ES-I3 (cell line): Measurements from ENCODE around the gene SLFN14.
A peak's percentile ranks its signal among the peaks of the same experiment; 100 is the strongest.

ENCODE experiments used
- H3K36me3 ChIP-seq: 2 replicates; pipeline ENCODE4 v1.6.1; 2013; ENCODE audit warnings: mild to moderate bottlenecking, low read length, control low read depth, moderate library complexity; ENCODE audit not compliant: insufficient read depth
- H3K4me1 ChIP-seq: 2 replicates; pipeline ENCODE4 v1.6.1; 2013; ENCODE audit warnings: mild to moderate bottlenecking, control low read depth, low read length; ENCODE audit not compliant: insufficient read depth
- H3K9ac ChIP-seq: 2 replicates; pipeline ENCODE4 v1.6.1; 2013; ENCODE audit warnings: low read depth, mild to moderate bottlenecking, low read length, moderate library complexity
- H3K9me3 ChIP-seq: 2 replicates; pipeline ENCODE4 v1.6.1; 2013; ENCODE audit warnings: mild to moderate bottlenecking, low read length, moderate library complexity; ENCODE audit not compliant: control insufficient read depth, insufficient read depth

Gene SLFN14

GRCh38 chr17:35560703-35561102 lies at the start of gene SLFN14:
SLFN14 (minus strand) TSS chr17:35560819; CDS start chr17:35558062, 2,757 bp downstream.
- Histone ChIP-seq H3K9ac (no peak within 1 kb of the TSS), H3K36me3 (no peaks in the 10 kb centered on the region)

DNA sequence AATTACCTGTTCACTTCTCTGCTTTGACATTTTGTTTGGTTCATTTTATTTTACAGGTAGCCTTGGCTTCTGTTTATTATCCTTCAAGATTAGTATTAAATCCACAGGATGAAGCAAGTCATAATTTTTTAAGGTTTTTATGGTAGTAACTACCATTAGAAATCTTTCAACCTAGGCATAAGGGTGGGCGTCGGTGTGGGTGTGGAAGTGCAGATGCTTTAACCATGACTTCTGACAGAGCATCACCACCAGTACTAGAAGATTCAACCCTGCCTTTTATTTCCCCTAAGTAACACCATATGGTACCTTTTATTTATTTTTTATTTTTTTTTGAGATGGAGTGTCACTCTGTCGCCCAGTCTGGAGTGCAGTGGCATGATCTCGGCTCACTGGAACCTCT lies 49.2 kb upstream of the SLFN14 start:
- no peaks in the 10 kb centered on the region for H3K4me1 ChIP-seq
- no peak overlapping the region for H3K9ac ChIP-seq
- H3K36me3 ChIP-seq: peaks cover 16% of the 10 kb centered on the region
- H3K9me3 ChIP-seq: no peaks in the 10 kb centered on the region

More at GRCh38 chr17:35560703-35561102, at the start of gene SLFN14:
- no peaks in the 10 kb centered on the region for H3K9me3 ChIP-seq
- no peaks in the 10 kb centered on the region for H3K4me1 ChIP-seq

GRCh38 chr17:35607239-35607847 lies 46.7 kb upstream of the SLFN14 start:
- Histone ChIP-seq H3K4me1 (no peaks in the 10 kb centered on the region), H3K36me3 (peaks cover 16% of the 10 kb centered on the region), H3K9ac (no peak overlapping the region), H3K9me3 (no peaks in the 10 kb centered on the region)

DNA sequence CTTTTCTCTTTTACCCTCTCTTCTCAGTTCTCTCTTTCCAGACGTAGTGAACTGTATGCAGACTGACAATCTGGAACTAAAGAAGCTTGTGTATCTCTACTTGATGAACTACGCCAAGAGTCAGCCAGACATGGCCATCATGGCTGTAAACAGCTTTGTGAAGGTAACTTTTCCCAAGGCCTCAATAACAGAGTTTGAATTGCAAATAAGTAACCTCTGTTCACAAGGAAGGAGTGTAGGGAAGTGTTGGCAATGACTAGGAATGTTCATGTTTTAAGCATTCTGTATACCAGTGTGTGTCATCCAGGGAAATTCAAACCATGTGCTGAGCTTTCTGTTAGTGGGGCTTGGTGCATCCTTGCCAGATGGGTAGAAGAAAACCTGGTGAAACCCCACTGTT lies 45.1 kb upstream of the SLFN14 start:
- Histone ChIP-seq H3K4me1 (no peaks in the 10 kb centered on the region), H3K9me3 (no peaks in the 10 kb centered on the region), H3K36me3 (peaks cover 16% of the 10 kb centered on the region), H3K9ac (no peak overlapping the region)

- Histone ChIP-seq H3K4me1 (no peaks in the 10 kb centered on the region), H3K9me3 (no peaks in the 10 kb centered on the region), H3K36me3 (peaks cover 14% of the 10 kb centered on the region), H3K9ac (no peak overlapping the region)
Measured at GRCh38 chr17:35603674-35604073, 43.1 kb upstream of the SLFN14 start.

DNA sequence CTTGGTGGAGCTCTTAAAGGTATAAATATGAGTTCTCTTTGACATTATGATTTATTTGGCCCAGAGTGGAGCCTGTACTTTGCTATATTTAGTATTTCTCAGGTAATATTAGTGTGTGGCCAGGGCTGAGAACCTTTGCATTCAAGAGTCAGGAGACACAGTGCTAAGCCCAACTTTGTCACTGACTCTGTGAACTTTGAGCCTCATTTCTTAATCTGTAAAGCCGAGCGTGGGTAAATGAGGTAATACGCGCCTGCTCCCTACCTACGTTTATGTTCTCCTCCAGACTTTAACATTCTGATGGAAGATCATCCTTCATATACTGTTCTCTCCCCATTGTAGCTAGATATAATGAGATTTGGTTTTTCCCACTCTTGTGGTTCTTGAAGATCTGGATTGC lies 37.0 kb upstream of the SLFN14 start:
- Histone ChIP-seq H3K9me3 (no peaks in the 10 kb centered on the region), H3K4me1 (no peaks in the 10 kb centered on the region), H3K9ac (no peak overlapping the region), H3K36me3 (peaks cover 13% of the 10 kb centered on the region)

GRCh38 chr17:35596530-35597233 lies 36.1 kb upstream of the SLFN14 start:
- H3K9me3 ChIP-seq: no peaks in the 10 kb centered on the region
- H3K36me3 ChIP-seq: peaks cover 13% of the 10 kb centered on the region
- H3K9ac ChIP-seq: no peak overlapping the region

GRCh38 chr17:35596072-35596471 lies 35.5 kb upstream of the SLFN14 start:
- Histone ChIP-seq H3K4me1 (no peaks in the 10 kb centered on the region), H3K9ac (no peak overlapping the region), H3K9me3 (no peaks in the 10 kb centered on the region), H3K36me3 (peaks cover 13% of the 10 kb centered on the region)

More at GRCh38 chr17:35596530-35597233, 36.1 kb upstream of the SLFN14 start:
- no peaks in the 10 kb centered on the region for H3K4me1 ChIP-seq

DNA sequence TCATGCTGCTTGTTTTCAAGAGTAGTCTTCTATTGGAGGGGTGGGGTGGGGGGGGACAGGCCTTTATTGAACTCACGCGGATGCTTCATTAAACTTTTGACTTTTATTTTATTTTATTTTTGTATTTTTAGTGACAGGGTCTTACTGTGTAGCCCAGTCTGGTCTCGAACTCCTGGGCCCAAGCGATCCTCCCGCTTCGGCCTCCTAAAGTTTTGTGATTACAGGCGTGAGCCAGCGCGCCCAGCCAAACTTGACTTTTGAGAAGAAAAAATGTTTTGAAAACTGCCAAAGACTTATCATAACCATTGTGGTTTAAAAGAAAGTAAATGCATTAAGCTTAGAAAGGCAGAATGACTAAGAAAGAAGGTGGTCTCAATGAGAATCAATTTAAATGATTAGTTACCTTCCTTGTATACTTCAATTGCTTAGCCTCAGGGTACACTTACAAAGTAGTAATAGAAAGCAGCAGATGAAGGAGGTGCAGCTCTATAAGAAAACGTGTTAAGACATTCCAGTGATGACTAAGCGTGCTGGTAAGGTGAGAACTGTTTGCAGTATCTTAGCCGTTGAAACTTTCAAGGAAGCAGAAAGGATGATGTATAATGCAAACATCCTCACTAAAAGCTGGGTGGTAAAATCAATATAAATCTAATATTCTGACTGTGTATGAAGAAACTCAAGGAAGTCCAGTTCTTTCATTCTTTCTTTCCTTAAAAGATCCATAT lies 27.7 kb upstream of the SLFN14 start:
- H3K9ac ChIP-seq: peak overlapping the region; percentile 98
- peaks cover 12% of the 10 kb centered on the region for H3K4me1 ChIP-seq
- H3K9me3 ChIP-seq: no peaks in the 10 kb centered on the region
- H3K36me3 ChIP-seq: no peaks in the 10 kb centered on the region

DNA sequence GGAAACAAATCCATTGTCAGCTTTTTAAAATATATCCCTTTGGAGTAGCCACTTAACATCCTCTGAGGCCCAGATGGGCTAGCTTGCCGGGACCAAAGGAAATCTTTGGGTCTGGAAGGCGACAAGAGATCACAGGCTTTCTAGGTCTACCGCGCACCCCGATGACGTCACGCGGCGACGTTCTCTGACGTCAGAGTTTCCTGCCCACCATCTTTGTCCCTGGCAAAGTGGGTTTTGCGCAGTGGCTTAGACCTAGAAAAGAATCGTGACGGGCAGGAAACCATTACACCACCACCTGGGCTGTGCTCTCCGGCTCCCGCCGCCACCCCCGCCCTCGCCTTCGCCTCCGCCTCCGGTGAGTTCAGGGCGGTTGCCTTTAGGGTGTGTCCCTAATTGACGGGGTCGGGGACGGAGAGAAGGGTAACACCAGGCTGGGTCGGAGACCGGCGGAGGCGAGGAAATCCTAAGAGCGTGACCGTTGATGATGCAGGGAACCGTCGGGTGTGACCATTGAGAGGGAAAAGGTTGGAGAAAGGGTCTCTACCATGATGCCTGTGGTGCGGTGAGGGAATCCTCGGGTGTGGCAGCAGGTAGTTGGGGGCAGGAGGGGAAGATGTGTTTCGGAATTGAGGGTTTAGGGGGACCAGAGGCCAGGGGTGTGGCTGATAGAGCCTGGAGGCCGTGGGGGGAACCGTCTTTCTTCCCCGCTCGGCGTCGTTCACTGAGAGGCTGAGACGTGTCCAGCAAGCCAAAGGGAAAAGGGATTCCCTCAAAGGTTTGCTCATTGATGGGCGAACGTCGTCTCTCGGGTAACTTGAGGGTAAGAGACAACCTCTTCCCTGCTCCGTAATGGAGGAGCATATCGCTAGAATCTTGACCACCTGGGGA lies 26.7 kb upstream of the SLFN14 start, which contains the start of gene AP2B1:
AP2B1 (plus strand) TSS at position 249 of the 888 bp plus-strand sequence. CDS start 6,709 bp downstream, outside the sequence.
- no peaks in the 10 kb centered on the region for H3K9me3 ChIP-seq
- no peaks in the 10 kb centered on the region for H3K36me3 ChIP-seq
- H3K9ac ChIP-seq: peak within 1 kb of the TSS; percentile 98
- H3K4me1 ChIP-seq: peaks cover 12% of the 10 kb centered on the region

DNA sequence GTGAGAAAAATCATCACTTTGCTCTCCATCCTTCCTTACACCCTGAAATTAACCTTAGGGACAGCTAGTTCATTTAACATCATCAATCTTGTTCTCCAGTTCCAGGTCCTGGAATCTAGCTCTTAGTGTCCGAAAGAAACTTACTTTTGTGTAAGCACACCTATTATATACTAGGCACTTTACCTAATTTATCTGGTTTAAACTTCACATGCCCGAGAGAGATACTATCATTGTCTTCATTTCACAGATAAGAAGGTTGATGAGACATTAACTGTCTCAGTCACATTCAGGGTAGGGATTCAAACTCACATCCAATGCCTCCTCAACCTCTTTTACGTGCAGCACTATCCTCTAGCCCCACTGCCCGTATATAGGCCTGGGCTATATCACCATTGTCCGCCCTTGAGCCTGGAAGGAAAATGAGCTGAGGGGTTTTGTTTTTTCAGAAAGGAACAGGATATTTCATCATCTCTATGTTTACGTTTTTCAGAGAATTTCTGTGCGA lies 26.0 kb upstream of the SLFN14 start:
- no peaks in the 10 kb centered on the region for H3K9me3 ChIP-seq
- no peaks in the 10 kb centered on the region for H3K36me3 ChIP-seq
- peak overlapping the region; percentile 98 for H3K9ac ChIP-seq
- H3K4me1 ChIP-seq: peaks cover 12% of the 10 kb centered on the region

- no peaks in the 10 kb centered on the region for H3K9me3 ChIP-seq
- no peak overlapping the region for H3K9ac ChIP-seq
- no peaks in the 10 kb centered on the region for H3K36me3 ChIP-seq
- 0 out of 2 replicates have a peak, but pooled peaks cover 6% of the 10 kb centered on the region for H3K4me1 ChIP-seq
Measured at GRCh38 chr17:35584061-35584460, 23.4 kb upstream of the SLFN14 start.

DNA sequence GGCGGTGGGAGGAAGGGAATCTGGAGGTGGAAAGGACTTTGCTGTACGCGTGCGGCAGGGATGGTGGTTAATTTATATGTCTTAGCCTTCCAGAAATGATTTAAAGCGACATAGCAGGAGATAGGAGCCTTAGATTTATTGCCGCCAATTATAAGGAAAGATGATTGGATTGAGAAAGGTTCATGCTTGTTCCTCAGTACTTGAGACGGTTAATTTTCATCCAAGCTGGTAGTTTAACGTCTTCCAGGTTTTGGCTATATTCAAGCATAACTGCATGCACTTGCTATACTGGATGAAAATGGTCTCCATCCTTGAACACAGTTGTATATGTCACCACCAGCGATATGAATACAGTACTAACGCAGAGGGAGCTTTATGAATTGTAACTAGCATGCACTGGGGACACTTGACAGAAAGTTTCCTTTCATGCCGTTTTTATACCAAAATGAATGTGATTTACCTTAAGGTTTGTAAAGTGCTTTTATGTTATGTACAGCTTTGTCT lies 18.4 kb upstream of the SLFN14 start:
- peak overlapping the region; percentile 86 for H3K9ac ChIP-seq
- no peaks in the 10 kb centered on the region; the same call in 1 of the 2 replicates for H3K36me3 ChIP-seq
- peaks cover 4% of the 10 kb centered on the region; the same call in 1 of the 2 replicates for H3K4me1 ChIP-seq
- no peaks in the 10 kb centered on the region for H3K9me3 ChIP-seq
